ENCODE measurements around the gene C1orf159.

Gene C1orf159

GRCh38 chr1:1094981-1095380 lies 20.9 kb downstream of the C1orf159 start:
- in situ Hi-C loops (cut with MboI; ENCODE audit: low sequenced_read_pairs) = no loop called here

DNA sequence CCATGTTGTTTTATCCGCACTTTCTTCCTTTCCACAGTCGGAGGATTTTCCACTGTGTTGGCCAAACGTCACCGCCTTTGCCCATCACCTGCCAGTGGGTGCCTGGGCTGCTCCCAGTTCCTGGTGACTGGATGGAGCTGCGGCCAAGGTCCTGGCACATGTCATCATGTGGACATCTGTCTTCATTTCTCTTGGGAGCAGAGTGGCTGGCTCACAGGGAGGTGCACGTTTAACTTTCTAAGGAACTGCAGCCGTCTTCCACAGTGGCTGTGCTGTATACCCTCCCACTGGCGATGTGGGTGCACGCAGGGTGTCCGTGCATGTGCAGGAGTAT lies 22.3 kb downstream of the C1orf159 start:
- in situ Hi-C loops (cut with MboI; ENCODE audit: low sequenced_read_pairs) = no loop called here

DNA sequence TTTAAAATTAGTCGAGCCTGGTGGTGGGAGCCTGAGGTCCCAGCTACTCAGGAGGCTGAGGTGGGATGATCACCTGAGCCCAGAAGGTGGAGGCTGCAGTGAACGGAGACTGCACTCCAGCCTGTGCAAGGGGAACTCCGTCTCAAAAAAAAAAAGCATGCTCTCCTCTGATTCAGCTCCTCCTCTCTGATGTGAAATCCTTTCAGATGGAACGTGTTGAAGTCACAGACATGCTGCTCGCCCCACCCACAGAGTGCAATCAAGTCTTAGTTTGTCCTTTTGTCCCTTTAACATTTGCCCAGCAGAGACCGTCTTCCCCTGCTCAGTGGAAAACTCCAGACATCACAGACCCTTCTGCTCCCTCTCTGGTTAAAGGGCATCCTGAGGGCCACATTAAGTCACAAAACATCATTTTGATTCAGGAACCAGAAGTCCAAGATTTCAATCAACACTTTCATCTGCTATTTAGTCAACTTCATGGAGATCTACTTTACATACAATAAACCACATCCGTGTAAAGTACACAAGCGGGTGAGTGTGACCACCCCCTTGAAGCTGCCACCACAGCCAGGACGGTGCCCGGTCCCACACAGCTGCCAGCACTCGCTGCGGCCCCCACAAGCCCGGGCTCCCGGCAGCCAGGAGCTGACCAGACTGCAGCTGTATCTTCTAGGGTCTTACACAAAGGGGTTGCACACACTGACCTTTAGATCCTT lies 22.8 kb downstream of the C1orf159 start:
- in situ Hi-C loops (cut with MboI; ENCODE audit: low sequenced_read_pairs) = no loop called here

DNA sequence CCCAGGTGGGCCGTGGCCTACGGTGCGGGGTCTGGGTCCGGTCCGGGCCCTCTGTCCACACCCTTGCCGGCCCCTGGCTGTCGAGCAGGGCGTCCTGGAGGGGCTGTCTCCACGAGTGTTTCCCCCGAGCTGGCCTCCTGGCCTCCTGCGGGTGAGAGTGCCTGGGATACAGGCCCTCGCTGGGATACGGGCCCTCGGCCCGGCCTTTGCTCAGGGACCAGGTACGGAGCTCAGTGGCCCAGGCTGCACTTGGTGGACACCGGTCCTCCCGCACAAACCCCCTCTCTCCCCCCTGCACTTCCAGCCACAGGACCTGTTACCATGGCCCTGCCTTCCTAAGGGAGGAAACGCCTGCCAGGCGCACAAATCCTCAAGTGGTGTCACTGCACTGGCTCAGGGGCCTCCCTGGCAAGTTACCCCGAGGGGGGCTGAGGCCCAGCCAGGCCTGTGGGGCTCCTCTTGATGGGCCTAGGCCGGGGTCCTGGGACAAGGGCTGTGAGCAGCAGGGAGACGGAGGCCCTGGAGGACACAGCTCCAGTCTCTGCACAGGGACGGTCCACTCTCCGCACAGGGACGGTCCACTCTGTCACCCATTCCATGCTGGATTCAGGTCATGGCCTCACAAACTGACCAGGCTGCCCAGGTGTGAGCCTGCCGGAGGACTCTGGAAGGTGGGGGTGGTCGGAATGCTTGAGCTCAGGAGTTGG lies 23.6 kb downstream of the C1orf159 start:
- in situ Hi-C loops (cut with MboI; ENCODE audit: low sequenced_read_pairs) = no loop called here

GRCh38 chr1:1091344-1092148 lies 24.3 kb downstream of the C1orf159 start:
- in situ Hi-C loops (cut with MboI; ENCODE audit: low sequenced_read_pairs) = no loop called here

DNA sequence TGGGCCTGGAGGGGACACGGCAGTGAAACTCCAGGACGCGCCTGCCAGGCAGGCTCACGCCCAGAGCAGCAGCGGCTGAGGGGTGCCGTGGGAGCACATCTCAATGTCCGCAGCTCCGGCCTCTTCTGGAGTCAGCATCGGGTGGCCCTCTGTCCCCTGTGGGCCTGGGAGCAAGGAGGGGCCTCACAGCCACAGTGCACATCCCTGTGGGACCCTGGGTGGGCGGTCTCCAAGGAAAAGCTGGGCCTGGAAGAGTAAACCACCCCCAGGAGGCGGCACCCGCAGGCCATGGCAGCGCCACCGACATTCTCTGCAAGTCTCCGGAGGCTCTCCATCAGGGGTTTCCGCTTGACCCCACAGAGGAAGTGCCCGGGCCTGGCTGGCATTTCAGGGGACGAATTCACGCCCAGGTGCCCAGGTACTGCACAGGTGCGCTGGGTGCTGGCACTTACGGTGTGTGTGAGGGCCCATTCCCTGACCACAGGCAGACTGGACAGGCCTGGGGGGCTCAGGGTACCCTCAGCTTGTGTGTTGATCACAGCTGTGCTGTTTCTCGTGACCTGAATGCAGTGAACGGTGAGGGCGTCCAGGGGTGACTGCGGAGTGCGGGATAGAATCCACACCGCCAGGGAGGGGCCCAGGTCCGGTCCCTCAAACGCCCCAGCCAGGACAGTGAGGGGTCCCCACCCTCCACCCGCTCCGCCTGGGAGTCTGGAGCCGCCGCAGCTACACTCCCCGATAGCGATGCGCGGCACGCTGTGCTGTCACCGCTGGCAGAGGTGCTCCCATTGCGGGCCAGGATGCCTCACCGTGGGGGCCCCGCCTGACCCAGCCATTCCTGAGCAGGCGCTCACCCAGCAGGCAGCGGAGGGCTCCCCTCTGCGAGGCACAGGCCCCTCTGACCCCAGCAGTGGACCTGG lies 25.2 kb downstream of the C1orf159 start:
- in situ Hi-C loops (cut with MboI; ENCODE audit: low sequenced_read_pairs) = no loop called here

DNA sequence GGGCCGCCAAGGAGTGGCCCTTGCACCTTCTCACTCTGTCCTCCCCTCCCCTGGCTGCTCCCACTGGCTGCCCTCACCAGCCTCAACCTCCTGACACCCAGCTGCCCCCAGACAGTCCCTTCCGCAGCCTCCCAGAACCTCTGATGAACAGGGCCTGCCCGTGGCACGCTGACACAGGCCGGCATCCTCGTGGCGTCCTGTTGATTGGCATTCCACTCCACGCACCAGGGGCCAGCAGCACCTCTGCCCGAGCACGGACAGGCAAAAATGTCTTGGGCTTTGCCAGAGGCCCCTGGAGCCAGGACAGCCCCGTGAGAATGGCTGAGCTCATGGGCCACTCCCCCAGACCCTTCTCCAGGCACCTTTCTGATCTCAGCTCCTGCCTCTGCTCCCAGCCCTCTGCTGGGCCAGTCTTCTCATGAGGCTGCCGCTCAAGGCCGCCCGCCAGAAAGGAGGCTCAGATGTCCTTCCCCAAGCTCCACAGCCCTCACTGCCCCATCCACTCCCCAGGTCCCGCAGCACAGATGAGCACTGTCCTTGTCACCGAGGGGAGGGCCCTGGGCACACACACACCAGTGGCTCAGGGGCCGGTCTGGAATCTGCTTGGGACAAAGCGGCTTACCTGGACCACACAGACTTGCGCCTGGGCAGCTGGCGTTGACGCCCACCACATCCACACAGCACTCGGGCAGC lies 26.0 kb downstream of the C1orf159 start:
- in situ Hi-C loops (cut with MboI; ENCODE audit: low sequenced_read_pairs) = no loop called here

GRCh38 chr1:1088801-1089680 lies 26.8 kb downstream of the C1orf159 start:
- in situ Hi-C loops (cut with MboI; ENCODE audit: low sequenced_read_pairs) = no loop called here

DNA sequence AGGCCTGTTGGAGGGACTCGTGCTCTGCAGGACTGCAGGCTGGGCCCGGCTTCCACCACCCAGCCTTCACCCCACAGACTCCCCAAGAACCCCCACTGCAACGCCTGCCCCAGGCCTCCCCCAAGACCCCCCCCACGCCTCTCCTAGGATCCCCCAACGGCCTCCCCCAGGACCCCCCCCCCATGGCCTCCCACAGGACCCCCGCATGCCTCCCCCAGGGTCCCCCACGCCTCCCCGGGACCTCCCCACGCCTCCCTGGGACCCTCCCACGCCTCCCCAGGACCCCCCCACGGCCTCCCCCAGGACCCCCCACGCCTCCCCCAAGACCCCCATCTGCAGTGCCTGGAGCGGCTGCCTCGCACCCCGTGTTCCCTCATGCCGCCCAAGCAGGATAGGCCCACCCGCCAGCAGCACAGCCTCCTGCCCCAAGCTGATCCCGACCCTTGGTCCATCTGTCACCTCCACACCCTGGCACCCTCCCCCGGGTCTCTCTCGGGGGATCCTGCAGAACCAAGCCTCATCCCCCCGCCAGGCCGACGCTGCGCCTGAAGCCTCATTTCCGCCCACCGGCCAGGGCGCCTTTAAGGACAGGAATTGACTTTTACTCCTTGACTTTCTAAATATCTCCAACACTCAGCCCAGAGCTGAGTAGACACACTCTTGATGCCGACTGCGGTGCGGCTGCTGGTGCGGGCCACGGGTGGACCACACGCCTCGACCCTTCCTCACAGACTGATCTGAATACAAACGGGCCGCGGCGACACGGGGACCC lies 27.7 kb downstream of the C1orf159 start:
- in situ Hi-C loops (cut with MboI; ENCODE audit: low sequenced_read_pairs) = no loop called here

GRCh38 chr1:1087351-1088028 lies 28.4 kb downstream of the C1orf159 start:
- in situ Hi-C loops (cut with MboI; ENCODE audit: low sequenced_read_pairs) = no loop called here

DNA sequence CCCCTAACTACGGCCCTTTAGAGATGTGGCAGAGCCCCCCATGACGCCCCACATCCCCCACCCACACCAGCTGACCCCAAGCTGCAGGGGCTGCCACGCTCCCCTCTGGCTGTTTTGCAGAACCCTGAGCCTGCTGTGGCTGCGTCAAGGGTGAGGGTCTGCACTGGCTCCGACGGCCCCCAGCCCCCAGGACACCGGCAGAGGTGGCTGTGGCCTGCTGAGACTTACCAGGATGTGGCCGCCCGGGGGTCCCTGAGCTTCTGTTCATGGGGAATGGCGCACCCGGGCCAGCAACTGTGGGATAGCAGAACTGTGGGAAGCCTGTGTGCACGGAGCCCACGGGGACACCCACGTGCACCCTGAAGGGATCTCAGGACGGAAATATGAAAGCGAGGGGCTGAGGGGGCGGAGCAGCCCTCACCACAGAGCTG lies 29.0 kb downstream of the C1orf159 start:
- in situ Hi-C loops (cut with MboI; ENCODE audit: low sequenced_read_pairs) = no loop called here

DNA sequence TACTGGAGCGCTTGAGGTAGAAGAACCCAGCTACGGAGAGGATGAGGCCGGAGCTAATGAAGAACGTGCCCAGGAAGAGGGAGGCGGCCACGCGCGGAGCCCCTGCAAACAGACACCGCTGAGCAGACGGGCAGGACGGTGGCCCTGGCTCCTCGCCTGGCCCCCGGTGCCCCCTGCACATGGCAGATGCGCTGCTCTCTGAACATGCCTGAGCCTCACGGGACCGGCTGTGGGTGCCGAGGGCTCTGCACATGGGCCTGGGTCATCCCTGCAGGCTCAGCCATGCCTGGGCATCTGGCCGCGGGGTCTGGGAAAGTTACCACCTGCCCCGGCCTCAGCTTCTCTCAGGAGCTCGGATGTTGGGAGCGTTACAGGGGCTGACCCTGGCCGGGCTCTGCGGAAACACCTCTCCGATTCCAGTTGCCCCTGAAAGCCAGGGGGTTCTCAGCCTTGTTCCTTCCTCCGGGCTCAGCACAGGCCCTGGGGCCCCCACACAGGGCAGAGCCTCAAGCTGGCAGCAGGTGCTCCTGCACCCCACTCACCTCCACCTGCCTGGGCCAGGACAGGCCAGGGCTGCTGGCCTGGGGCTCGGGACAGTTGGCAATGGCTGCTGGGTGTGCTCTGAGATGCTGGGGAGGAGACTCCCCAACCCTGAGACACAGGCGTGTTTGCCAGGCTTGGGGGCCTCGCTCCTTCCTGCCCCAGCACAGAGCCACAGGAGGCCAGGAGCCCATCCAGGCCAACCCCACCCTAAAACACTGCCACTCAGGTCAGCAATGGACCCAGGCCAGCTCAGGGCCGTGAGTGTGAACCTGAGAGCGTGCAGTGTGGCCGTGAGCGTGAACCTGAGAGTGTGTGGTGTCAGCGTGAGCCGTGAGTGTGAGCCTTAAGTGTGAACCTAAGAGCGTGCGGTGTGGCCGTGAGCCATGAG lies 29.7 kb downstream of the C1orf159 start:
- in situ Hi-C loops (cut with MboI; ENCODE audit: low sequenced_read_pairs) = no loop called here

DNA sequence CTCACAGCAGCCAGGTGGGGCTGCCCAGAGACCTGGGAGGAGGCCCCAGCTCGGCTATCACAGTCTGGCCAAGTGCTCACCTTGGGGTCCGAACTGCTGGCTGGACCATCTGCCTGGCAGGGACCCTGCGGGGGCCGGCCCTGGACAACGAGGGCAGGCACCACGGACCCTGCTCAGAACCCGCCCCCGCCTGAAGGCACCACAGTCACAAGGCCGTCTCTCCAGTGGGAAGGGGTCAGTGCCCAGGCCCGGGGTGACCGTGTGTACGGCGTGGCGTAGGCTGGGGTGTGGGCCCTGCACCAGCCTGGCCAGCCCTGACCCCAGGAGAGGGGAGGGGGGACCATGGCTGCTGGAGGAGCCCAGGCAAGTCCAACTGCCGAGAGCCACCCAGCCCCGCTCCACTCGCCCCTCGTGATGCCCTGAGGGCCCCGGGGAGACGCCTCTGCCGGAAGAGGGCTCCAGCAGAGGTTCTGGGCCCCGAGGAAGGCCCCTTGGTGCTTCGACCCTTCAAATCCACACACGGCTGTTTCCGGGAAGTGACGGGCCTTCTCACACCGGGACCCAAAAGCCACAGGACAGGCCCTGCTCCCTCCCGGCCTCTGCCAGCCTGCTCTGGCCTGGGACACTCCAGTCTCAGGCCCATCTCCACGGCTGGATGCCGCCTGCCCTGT lies 30.6 kb downstream of the C1orf159 start:
- in situ Hi-C loops (cut with MboI; ENCODE audit: low sequenced_read_pairs) = no loop called here

DNA sequence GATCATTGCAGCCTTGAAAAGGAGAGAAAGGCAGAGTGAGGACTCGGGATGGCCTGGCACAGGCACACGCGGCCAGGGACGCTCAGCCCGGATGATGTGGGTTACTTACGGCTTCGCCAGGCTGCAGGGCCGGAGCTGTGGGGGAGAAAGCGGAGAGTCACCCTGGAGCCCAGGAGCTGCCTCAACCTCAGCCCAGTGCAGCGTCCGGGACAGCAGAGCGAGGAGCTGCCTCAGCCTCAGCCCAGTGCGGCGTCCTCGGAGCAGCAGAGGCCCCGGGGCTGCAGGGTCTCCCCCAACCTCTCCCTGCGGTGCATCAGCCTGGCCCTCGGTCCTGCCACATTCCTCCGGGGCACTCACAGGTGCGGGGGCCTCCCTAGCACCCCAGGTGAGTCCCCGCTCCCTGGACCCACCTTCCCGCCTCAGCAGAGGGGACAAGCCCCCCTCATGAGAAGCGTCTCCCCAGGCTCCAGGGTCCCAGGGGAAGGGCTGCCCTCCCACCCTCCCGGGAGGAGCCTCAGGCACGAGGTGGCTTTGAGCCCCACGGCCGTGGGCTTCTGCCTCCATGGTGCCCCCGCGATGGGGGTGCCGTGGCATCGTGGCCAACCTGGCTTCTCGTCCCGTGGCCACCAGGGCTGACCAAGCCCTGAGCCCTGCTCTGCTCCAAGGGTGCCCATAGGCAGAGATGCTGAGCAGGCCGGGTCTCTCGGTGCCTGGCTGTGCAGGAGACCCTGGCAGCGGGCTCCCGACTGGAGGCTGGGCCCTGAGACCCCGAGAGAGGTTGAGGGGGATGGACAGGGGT lies 31.3 kb downstream of the C1orf159 start:
- in situ Hi-C loops (cut with MboI; ENCODE audit: low sequenced_read_pairs) = no loop called here

Measured in HL-60/S4 treated with phorbol 12-myristate 13-acetate at 8.2 ng/mL for 4 days and 3 days (cell line).